Choroid plexus epithelial cell (primary cell): ENCODE results near the gene MAMDC2.

Source experiments
- DNase-seq: peaks from one replicate; pipeline ENCODE4 v3.0.0-alpha.2; 2010; ENCODE audit warnings: low read depth
- H3K4me3 ChIP-seq: 2 replicates; pipeline ENCODE4 v1.5.1; 2011; ENCODE audit warnings: low read depth, mild to moderate bottlenecking, control low read depth, low read length, moderate library complexity
- TF ChIP-seq, protein P1 (sequence below): conservative IDR thresholded peaks from 2 replicates; pipeline ENCODE4 v1.5.1; 2011; ENCODE audit warnings: low read depth, mild to moderate bottlenecking, control low read depth, inconsistent platforms, low read length, moderate library complexity

MAMDC2 gene

DNA sequence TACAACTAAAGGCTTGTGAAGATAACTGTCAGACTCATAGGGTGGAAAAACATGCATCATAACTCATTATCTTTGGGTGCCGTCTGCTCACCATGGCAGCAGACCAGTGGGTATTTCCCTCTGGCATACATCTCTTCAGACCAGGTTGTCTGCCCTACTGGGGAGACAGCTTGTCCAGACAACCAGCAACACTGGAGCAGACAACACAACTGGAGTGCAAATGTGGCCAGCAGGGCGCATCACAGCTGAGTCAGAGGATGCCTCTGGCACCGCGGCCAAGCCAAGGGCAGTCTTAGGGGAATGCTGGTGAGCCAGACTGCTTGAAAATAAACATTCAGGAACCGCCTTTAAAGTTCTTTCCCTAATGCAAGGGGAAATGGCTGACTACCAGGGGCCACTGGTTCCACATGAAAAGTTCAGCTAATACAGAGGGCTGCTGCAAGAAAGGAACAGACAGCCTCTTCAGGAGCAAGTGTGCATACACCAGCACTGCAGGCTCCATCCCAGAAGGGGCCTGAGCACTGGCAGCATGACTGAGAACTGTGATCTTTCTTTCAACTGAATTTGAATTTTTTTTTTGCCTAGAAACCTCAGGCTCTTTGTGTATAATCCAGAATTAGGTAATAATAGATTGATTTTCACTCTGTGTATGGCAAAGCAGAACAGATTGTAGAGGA, 77.3 kb downstream of the MAMDC2 start:
- DNase-seq, result peak; percentile 97
- TF ChIP-seq, protein P1, sequence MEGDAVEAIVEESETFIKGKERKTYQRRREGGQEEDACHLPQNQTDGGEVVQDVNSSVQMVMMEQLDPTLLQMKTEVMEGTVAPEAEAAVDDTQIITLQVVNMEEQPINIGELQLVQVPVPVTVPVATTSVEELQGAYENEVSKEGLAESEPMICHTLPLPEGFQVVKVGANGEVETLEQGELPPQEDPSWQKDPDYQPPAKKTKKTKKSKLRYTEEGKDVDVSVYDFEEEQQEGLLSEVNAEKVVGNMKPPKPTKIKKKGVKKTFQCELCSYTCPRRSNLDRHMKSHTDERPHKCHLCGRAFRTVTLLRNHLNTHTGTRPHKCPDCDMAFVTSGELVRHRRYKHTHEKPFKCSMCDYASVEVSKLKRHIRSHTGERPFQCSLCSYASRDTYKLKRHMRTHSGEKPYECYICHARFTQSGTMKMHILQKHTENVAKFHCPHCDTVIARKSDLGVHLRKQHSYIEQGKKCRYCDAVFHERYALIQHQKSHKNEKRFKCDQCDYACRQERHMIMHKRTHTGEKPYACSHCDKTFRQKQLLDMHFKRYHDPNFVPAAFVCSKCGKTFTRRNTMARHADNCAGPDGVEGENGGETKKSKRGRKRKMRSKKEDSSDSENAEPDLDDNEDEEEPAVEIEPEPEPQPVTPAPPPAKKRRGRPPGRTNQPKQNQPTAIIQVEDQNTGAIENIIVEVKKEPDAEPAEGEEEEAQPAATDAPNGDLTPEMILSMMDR, result peak; percentile 57

DNA sequence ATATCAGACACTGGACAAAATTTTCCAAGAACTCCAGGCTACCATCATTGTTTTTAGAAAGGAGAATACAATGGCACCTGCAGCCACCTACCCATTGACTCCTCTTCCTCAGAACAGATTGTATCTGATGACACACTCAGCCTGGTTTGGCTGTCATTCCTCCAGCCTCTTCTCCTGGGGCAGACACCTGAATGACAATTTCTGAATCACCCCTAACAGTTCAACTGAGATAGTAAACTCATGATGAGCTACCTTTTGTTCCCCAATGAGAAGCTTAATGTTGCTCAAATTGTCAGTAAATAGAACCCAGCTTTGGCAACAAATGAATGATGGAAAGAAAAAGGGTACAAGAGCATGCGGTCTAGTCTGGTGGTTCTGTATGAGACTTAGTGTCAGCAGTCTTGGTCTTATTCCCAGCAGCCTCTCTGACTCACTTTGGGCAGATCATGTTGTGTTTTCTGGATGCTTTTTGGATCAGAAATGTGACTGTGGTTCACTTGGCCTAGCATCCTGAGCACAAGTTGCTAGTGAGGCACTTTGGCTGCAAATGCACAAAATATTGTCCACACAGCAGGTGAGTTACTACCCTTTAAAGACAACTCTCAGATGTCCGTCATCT, 78.3 kb downstream of the MAMDC2 start:
- no peak overlapping the region for H3K4me3 ChIP-seq
- peak; percentile 23 for DNase-seq
- TF ChIP-seq, protein P1, result no peak

More for the DNA sequence above, 77.3 kb downstream of the MAMDC2 start:
- H3K4me3 ChIP-seq, result no peak overlapping the region

DNA sequence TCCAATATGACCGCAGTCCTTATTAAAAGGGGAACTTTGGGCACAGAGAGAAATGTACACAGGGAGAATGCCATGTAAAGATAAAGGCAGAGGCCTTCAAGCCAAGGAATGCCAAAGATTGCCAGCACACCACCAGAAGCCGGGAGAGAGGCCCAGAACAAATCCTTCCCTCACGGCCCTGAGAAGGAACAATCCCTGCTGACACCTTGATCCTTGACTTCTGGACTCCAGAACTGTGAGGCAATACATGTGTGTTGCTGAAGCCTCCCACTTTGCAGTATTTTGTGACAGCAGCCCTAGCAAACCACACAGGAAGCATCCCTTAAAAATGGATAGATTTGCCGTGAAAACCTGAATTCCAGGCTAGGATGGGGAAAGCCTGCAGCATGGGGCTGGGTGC, 80.0 kb downstream of the MAMDC2 start:
- DNase-seq, result no peak
- no peak overlapping the region for H3K4me3 ChIP-seq
- TF ChIP-seq, protein P1, result no peak

DNA sequence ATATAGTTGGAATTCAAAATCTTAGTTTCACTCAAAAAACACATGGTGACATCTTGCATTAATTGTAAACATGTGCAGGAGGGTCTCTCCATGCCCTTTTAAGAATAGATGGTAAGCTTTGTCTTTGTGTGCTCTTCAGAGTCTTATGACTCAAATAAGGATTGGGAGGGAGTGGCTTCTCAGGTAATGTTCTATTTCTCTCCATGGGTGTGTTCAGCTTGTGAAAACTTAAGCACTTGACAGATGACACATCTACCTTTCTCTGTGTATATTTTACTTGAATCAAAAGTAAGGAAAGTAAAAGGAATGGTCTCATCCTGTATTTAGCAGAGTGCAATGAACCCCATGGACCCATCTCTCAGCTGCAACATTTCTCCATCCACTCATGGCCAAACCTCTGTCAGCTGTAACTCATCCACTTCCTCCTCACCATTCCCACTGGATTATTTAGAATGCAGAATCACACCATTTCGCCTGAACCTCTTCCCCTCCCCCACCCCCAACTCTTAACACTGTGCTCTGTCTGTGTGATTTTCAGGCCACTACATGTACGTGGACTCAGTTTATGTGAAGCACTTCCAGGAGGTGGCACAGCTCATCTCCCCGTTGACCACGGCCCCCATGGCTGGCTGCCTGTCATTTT, 82.1 kb downstream of the MAMDC2 start:
- DNase-seq, result no peak
- TF ChIP-seq, protein P1, result no peak
- no peak overlapping the region for H3K4me3 ChIP-seq

DNA sequence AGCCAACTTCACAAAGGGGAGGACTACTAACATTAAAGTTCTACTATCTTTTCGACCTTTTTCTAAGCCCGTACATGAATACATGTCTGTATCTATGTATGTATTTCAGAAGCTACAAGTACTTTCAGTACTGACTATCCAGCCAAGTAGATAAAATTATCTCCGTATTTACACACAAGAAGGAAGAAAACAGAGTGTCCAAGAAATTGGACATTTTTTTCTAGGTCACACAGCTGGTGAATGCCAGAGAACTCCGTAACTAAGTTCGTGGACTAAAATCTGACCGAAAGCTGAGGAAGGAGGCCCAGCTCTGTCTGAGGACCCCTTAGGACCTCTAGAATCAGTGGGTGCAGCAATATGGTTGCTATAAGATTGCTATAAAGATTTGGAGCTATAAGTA, 83.4 kb downstream of the MAMDC2 start:
- TF ChIP-seq, protein P1, result no peak
- no peak overlapping the region for H3K4me3 ChIP-seq
- DNase-seq, result no peak

DNA sequence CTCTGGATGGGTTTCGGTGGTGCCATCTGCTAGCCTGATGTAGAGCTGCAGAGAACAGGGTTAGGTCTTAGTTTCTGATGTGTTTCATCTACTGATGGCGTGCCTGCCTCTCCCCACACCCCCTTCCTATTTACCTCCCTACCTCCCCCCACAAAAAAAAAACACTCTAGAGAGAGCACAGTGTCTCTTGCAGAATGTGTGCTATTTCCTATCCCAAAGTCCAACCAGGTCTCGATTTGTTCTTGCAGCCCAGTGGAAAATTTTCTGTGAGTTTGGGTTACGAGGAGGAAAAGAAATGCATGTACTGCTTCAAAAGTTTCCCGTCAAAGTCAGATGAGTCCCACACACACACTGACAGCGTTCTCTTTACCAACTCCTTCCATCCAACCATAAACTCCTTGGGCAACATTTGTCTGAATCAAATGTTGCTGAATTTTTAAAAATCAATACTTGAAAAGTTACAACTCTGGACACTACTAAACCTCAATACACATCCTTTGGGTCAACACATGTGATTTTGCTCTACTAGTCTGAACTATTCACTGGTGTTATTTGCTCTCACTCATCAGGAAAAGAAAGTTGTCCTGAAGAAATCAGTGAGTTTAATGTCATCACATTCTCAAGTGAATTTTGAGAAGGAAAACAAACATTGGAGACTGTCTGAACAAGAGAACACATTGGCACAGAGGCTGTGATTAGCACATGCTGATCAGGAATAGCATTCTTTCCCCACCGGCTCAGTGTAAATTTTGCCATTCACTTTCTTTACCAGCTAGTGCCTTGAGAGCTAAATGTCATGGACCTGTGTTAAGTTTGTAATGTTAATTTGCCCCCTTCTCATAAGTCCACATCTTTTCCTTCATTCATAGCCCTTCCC, 84.1 kb downstream of the MAMDC2 start:
- no peak overlapping the region for H3K4me3 ChIP-seq
- DNase-seq, result peak; percentile 26
- TF ChIP-seq, protein P1, result no peak
